ENCODE data around the gene PKD1L1. TPM values are rescaled to one million over a fixed set of nuclear protein-coding genes. Genes with fewer than 3 reads are reported as not detected.
"Not testable (repeated sequence)": the region's sequence is repeated elsewhere in the genome, so short reads cannot be mapped to it uniquely, and the experiment has no call there.

The PKD1L1 gene
- polyA plus RNA-seq, 3 donors: 0.17 to 0.25 (median 0.21) TPM

DNA sequence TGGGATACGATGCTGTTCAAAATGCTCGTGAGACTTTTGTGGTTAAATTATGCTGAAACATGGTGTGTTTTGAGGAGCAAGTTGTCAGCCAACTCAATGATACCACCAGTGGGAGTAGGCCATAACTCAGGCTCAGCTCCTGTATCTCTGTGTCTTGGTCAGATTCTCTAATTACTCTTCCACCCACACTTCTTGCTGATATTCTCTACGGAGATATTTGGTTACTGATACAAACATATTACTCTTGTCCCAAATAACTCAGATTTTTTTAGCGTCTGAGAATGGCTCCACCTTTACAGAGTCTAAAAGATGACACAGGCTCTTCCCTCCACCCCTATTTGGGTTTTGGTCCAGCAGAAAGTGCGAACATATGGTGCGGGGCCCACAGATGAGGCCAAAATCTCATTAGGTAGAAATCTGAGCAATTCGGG is 168.9 kb downstream of the PKD1L1 start:
- no peak for DNase-seq (ENCODE audit: low read depth in 3 of 3, low spot score in 2 of 3)

DNA sequence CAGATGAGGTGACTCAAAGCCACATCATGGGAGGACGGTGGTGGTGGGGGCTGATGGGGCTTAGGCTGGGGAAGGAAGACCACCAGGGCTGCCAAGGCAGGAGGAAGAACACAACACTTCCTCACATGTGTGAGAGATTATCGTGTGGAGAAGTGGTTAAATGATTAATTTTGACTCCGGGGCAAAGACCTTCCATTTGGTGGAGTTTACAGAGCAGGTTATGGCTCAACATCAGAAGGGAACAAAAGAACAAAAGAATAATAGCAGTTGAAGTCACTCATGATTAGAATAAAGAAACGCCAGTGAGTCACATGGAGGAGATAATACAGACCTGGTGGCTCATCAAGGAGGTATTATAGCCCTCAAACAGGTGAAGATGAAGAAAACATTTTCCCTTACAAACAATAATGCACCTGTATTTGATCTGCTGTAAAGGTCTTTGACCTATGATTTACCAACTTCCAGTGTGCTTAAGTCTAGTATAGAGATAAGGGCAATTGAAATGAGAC is 170.1 kb downstream of the PKD1L1 start:
- no peak for DNase-seq (ENCODE audit: low read depth in 3 of 3, low spot score in 2 of 3)

DNA sequence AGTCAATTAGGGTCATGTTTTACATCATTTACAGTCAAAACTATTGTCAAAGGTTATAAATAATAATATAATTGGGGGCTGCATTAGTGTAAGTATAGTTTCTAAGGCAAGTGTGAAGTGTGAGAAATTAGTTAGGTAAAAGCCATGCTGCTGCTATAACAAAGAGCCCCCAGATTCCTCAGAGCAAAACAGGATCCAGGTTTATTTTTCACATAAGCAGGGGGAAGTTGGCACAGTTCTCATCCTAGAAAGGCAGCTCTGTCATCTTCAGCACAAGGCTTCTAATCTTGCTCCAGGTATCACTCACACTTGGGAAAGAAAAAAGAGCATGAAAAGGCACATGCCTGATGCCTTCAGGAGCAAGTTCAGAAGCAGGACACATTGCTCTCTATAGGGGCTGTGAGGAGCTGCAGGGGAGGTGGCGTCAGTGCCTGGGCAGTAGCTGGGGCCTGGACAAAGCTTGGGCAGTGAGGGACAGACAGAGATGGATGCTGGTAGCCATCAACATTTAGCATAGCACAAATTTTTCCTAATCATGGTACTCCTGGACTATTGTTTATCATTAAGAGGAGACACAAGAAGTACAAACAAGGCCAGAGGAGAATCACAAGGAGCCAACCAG is 170.6 kb downstream of the PKD1L1 start:
- DNase-seq (ENCODE audit: low read depth in 3 of 3, low spot score in 2 of 3): no peak

DNA sequence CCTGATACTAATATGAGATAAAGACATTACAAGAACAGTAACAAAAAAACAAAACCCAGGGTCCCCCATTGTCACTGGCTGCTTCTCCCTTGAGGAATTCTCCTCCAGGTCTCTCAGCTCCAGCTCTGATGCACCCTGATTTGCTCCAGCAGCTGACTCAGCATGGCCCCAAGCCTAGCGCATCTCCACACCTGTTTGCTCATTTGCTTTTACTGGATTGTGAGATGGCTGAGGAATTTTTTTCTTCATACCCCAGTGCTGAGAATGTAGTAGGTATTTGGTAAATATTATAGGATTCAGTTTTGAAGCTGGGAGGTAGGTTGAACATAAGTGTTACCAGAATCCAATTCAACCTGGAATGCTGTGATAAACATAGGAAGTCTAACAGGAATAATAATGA is 171.9 kb downstream of the PKD1L1 start:
- no peak for DNase-seq (ENCODE audit: low read depth in 3 of 3, low spot score in 2 of 3)

DNA sequence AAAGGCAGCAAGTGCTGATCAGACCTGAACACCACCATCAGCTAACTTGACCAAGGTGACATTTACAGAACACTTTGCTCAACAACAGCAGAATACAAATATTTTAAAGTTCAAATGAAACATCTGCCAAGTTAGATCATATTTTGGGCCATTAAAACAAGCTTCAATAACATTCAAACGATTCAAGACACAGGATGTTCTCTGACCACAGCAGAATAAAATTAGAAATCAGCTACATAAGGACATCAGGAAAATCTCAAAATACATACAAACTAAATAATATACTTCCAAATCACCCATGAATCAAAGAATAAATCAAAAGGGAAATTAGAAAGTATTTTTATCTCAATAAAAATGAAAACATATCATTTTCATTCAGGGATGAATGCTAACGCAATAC is 173.0 kb downstream of the PKD1L1 start:
- DNase-seq (ENCODE audit: low read depth in 3 of 3, low spot score in 2 of 3): no peak

DNA sequence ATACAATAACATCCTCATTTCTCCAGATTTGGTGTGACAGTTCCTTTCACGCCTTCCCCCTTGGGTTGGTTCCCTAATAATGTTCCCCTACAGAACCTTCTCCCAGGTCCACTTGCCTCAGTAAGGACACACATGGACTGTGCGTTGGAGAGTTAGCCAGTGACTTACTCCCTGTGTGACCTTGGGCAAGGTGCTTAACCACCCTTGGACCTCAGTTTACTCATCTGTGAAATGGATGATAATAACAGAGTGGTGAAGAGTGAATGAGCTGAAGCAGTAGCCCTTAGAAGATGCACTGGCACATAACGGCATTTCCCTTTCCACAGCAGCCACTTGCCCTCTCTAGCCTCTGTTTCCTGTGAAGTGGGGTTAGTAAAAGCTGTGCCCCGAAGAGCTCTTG is 175.8 kb downstream of the PKD1L1 start:
- DNase-seq (ENCODE audit: low read depth in 3 of 3, low spot score in 2 of 3): no peak

DNA sequence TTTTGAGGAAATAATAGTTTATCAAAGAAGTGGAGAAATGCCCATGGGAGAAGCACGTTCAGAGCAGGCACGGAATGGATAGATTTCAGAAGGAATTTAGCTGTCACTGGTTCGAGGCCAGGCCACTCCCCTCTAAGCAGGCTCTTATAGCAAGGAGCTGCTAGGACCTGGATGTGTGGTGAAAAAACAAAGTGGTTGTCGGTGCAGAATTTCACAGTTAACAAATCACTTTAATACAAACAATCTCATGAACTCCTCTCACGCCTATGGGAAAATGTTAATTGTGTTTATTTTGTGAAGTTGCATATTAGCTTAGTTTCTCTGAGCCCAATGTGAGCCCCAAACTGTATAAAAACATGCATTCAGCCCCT is 176.3 kb downstream of the PKD1L1 start:
- DNase-seq (ENCODE audit: low read depth in 3 of 3, low spot score in 2 of 3): no peak

DNA sequence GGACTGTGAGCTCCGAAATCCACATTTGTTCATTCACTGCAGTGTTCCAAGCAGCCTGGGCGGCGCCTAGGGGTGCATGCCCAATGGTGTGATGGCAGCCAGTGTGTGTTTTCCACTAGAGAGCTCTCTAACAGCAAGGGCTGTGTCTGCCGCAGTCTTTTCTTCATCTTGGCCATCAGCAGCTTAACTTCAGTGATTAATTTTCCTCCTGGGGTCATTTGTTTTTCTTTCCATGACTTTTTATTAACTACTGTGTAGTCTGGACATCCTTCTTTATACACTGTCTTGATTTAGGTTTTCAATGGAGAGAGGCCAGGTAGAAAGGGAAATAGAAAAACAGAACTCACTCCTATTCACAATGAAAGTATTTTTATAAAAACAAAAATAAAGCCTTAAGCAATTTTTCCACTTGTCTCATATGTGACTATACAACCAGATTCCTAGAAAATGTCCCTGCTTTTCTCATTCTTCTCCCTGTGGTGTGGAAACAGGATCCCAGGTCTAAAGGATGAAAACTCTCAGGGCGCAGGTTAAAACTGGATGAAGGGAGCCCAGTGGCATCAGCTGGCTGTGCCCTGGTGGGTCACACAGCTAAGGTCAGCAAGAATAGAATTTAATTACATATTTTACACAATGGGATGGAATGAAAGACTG is 176.8 kb downstream of the PKD1L1 start:
- DNase-seq (ENCODE audit: low read depth in 3 of 3, low spot score in 2 of 3): no peak

DNA sequence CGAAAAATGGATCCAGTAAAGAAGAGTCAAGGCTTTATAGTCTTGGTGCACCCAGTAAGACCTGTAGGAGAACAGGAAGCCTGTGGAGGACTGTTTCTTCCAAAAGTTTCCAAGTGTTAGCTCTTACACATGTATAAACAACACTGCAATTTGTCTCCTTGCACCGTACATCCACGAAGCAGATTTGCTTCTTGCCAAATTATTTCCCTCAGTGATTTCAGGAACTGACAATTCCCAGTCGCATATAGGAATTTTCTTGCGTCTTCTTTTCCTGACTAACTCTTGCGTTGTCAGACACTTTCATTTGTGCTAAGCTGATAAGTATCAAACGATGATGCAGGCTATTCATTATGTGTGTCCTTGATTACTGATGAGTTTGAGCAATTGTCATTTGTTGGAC is 182.1 kb downstream of the PKD1L1 start:
- DNase-seq (ENCODE audit: low read depth in 3 of 3, low spot score in 2 of 3): no peak

DNA sequence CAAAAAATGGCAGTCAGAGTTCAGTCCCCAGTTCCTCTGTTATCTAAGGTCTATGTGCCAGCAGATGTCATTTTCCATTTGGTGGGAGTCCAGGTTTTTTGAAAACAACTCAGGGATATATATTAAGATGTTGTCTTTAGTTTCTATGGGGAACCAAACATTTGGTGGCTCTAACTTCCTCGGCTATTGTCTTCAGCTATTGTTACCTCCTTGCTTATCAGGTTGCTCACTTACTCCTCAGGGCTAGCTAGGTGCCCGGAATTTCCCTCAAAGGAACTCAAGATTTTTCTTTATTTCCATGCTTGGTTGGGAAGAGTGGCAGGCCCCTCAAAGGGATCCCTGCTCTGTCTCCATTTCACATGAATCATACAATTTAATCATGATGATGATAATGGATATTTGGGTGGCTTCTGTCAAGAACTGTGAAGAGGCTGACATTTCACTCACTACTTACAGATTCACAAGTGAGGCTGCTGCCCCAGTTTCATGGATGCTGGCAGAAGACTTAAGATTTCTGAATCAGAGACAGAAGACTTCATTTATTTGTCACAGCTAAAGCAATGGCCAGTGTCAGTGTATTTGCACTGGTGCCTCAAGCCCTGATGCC is 182.8 kb downstream of the PKD1L1 start:
- DNase-seq (ENCODE audit: low read depth in 3 of 3, low spot score in 2 of 3): no peak

DNA sequence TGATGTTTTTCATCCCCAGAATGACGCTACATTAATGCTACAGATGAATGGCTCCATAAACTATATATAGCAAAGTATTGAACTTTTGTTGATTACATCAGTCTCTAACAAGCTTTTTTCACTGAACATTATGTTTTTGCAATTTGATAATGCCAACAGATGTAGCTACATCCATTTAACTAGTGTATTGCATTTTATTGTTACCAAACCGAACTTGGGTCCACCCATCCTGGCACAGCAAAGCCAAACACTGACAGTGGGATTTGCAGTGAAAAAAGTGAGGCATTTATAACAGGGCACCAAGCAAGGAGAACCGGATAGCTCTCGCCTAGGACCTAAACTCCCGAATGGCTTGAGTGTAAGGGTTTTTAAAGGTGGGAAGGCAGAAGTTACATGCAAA is 183.5 kb downstream of the PKD1L1 start:
- DNase-seq (ENCODE audit: low read depth in 3 of 3, low spot score in 2 of 3): no peak

DNA sequence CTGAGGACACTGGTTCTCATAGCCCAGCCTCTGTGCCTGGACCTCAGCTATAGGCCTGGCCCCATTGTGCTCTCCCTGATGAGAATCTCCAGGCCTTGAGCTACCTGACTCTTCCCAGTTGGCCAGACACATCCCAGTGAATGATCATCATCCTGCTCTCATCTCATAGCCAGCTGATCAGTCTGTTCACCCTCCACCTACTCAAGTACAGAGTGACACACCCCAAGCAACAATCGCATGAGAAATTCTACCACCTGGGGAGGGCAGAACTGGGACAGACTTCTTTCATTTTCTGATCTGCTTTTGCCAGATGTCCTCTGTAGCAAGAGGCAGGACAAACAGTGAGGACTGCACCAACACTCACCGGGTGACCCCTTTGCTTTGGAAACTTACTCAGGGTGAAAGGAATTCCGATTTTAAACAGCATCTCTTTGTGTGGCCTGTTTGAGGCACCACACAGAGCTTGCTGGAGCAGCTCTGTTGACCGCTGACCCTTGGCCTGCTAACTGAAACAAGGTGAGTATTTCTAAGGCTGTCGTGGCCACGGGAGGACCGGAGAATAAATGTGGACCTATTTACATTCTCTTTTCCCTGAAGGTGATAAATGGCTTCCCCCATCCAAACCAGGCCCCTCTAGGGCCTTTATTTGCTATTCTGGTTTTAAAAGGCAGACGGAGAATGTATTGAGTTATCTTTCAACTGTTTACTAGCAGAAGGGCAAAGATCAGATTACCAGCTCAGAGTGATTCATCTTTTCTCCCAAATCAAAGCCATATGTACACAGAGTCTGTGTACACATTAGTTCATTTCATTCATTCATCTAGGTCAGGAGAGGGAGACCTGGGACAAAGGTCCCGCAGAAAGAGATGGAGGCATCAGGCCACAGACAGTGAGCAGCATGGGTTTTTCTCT is 184.9 kb downstream of the PKD1L1 start:
- DNase-seq (ENCODE audit: low read depth in 3 of 3, low spot score in 2 of 3): no peak

DNA sequence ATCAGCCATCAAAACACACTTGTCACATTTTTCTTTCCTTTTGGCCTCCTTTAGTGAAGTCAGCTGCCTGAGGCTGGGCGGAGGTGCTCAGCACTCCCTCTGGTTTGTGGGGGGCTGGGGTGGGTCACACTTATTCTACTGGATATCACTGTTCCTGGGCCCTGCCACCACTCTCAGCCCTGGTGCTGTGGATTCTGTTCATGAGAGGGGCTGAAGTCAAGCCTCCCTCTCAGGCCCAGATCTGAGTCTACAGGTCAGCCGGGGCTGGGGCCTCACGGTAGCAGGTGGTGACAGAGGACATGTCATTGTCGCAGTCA is 185.6 kb downstream of the PKD1L1 start:
- DNase-seq (ENCODE audit: low read depth in 3 of 3, low spot score in 2 of 3): no peak

DNA sequence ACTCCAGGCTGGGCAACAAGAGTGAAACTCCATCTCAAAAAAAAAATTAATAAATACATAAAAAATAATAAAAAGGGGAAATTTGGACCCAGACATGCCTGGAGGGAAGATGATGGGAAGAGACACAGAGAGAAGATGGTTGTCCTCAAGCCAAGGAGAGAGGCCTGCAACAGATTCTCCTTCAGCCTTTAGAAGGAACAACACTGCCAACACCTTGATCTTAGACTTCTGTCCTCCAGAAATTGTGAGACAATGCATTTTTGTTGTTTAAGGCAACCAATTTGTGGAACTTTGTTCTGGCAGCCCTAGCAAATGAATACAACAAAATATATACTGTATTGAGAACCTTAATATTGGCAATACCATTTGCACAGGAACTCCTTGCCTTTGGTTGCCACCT is 186.1 kb downstream of the PKD1L1 start:
- DNase-seq (ENCODE audit: low read depth in 3 of 3, low spot score in 2 of 3): no peak

DNA sequence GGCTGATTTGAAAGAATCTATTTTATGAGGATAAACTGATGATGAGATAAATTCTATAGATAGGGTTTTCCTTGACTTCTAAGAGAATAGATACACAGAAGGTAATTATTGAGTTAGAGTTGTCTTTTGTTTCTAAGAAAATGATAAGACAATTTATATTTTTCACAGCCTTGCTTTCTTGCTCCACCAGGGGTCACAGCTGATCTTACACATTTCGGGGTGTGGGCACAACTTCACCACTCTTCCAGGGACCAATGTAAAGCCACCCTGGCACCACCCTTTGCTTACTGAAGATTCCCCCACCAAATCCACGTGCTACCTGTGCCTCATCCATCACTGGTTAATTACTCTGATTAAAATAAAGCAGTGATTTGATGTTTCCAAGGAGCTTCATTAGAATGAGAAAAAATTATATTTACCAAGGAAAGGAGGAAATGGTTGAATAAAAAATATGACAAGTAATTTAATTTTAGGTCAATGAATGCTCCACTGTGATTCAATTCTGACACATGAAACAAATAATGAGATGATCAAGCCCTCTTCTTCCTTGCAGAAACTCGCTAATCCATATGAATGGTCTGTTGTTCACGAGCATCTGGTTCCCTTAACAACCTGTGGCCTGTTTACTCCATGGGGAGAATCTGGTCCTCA is 189.1 kb downstream of the PKD1L1 start:
- no peak for DNase-seq (ENCODE audit: low read depth in 3 of 3, low spot score in 2 of 3)

DNA sequence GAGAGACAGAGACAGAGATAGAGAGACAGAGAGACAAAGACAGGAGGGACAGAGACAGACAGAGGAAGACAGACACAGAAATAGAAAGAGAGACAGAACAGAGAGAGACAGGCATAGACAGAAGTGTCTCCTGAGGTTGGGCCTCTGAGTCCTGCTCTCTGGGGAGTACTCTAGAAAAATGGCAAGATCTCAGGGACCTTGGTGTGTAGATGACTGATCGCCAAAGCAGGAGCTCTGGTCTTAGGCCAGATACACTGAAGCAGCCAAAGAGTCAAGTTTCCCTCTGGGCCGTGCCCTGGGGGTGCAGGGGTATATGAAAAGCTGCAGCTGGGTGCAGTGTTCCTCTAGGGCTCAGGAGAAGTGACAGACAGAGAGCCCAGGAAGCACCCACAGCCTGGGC is 189.7 kb downstream of the PKD1L1 start:
- DNase-seq (ENCODE audit: low read depth in 3 of 3, low spot score in 2 of 3): no peak

DNA sequence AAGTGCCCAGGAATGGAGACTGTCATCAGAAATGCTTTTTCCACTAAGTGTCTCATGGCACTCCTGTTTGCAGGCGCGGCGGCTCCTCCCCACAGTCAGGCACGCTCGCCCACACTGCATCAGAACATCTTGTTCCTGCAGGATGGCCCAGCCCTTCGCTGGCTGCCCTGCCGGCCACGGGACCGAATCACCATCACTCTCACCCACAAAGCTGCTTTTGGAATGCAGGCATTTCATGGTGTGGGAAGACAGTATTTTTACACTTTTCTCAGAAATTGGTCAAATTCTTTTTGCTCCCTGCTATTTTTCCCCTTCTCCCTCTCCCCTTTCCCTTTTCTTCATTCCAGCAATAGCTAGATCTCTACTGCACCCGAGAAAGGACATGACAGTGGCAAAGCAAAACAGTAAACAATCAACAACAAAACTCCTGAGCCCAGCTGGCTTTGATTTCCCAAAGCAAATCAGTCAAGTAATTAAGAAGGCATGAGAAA is 190.3 kb downstream of the PKD1L1 start:
- no peak for DNase-seq (ENCODE audit: low read depth in 3 of 3, low spot score in 2 of 3)

DNA sequence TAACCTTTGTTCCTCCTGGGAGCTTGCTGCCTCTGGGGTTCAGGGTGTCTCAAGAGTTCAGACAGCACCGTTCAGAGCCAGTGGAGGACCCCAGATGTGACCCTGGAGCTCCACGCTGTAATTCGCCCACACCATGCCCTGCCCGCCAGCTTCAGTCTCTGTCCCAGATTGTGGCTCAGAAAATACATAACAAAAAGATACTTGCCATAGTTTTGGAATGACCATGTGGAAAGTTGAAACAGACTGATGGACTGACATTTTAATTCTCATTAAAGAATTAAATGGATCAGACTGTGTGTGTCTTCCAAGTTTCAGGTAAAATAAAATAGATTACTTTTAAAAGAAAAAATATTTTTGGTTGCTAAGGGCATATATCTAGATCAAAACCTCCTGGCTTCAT is 191.6 kb downstream of the PKD1L1 start:
- DNase-seq (ENCODE audit: low read depth in 3 of 3, low spot score in 2 of 3): no peak

DNA sequence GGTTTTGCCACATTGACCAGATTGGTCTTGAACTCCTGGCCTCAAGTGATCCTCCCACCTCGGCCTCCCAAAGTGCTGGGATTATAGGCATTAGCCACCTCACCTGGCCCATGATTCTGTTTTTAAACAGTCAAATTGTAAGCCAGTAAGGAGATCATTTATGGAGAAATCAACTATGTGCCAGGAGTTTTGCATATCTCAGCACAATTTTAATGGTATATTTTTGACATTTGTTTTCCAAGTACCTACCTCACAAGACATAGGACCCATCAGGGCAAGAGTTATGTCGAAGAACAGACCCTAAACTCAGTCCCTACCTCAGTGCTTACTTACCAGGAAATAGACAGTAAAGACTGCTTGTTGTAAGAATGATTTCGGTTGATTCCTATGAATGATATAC is 193.0 kb downstream of the PKD1L1 start:
- DNase-seq (ENCODE audit: low read depth in 3 of 3, low spot score in 2 of 3): no peak

DNA sequence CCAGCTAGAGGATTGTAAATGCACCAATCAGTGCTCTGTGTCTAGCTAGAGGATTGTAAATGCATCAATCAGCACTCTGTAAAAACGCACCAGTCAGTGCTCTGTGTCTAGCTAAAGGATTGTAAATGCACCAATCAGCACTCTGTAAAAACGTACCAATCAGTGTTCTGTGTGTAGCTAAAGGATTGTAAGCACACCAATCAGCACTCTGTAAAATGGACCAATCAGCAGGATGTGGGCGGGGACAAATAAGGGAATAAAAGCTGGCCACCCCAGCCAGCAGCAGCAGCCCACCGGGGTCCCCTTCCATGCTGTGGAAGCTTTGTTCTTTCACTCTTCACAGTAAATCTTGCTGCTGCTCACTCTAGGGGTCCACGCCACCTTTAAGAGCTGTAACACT is 196.5 kb downstream of the PKD1L1 start:
- DNase-seq (ENCODE audit: low read depth in 3 of 3, low spot score in 2 of 3): not testable (repeated sequence)

DNA sequence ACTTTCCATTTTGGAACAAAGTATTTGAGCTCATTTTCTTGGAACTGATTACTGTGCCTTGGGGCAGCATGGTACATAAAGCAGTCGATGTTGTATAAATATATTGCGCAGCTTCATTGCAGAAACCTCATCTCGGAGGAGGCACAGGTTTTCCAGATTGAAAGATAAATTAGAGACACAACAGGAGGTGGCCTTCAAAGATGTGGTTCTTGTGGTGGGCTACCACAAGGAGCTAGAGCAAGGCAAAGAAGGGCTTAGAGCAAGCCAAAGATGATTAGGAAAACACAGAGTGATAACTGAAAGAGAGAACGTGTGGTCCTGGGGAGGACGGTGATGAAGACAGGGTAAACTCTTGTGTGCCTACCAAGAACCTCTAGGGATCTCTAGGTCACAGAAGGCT is 197.2 kb downstream of the PKD1L1 start:
- no peak for DNase-seq (ENCODE audit: low read depth in 3 of 3, low spot score in 2 of 3)
